Stimulated activated CD4-positive, alpha-beta T cell treated with anti-CD3 and anti-CD28 coated beads, TNF-alpha, amount 100 ng/mL, for 4 hours (primary cell): ENCODE measurements around the gene RIC8B.
"Not testable (repeated sequence)": the region's sequence is repeated elsewhere in the genome, so short reads cannot be mapped to it uniquely, and the experiment has no call there.

Experiments
- DNase-seq, 3 experiments: peaks; one replicate each; pipeline ENCODE4 v3.0.0-alpha.2; 2020; ENCODE audit warnings: low read depth in 3 of 3

The RIC8B gene, protein sequence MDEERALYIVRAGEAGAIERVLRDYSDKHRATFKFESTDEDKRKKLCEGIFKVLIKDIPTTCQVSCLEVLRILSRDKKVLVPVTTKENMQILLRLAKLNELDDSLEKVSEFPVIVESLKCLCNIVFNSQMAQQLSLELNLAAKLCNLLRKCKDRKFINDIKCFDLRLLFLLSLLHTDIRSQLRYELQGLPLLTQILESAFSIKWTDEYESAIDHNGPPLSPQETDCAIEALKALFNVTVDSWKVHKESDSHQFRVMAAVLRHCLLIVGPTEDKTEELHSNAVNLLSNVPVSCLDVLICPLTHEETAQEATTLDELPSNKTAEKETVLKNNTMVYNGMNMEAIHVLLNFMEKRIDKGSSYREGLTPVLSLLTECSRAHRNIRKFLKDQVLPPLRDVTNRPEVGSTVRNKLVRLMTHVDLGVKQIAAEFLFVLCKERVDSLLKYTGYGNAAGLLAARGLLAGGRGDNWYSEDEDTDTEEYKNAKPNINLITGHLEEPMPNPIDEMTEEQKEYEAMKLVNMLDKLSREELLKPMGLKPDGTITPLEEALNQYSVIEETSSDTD

DNA sequence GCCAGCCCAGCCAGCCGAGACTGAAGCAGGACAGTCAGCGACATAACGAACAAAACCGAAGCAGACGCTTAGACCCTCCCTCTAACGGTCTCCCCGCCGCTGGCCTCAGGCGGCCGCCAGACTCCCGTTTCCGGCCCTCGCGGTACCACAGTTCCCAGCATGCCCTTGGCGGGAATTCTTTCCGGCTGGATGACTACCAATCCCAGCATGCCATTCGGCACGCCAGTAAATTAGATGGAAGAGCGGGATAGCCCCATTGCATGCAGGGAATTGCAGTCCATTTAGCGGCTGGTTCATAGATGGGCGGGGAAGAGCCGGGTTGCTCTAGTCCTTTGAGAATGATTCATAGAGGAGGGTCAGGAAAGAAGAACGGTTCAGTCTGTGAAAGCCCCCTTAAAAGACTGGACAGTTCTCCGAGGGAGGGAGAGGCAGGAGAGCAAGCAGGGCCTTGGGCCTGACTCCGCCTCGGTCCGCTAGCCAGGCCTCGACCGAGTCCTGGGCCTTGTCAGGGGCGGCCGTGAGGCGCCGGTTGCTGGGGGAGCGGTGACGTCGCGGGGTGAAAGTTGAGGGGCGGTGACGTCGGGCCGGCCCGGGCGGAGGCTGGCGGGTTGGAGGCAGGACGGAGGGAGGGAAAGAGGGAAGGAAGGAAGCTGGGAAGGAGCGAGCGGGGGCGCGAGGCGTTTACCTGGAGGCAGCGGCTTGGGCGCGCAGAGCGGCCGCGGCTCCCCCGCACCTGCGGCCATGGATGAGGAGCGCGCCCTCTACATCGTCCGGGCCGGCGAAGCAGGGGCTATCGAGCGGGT is at the start of gene RIC8B:
Gene RIC8B, plus strand, starts transcription at position 678 of the 803 bp plus-strand sequence. Its CDS starts 64 bp downstream, at position 742.
- DNase-seq, result peak; percentile 65 to 72 (median 66)

DNA sequence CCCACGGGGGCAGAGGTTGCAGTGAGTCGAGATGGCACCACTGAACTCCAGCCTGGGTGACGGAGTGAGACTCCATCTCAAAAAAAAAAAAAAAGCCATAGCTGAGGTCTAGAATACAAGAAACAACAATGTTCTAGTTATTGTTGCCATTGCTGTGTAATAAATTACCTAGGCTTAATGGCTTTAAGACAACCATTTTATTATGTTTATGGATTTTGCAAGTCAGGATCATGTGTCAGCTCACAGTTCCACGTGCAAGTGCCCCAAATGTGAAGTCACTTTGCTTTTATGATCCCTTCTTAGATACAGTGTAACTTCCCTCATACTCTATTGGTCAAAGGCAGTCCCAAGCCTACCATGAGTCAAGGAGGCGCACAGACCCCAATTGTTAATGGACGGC is 49.5 kb upstream of the RIC8B start:
- DNase-seq, result no peak

DNA sequence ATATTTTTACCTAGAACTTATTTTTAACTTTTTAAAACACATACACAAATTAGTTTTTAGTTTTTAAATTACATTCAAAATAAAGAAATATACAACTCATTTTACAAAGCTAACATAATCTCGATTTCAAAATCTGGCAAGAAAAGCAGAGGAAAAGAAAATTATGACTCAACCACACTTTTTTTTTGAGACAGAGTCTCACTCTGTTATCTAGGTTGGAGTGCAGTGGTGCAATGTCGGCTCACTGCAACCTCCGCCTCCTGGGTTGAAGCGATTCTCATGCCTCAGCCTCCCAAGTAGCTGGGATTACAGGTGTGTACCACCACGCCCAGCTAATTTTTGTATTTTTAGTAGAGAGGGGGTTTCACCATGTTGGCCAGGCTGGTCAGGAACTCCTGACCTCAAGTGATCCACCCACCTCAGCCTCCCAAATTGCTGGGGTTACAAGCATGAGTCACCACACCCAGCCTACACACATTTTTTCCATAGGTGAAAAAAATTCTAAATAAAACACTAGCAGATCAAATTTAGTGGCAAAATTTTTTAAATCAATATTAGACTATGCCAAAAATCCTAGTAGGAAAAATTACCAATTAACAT is 47.8 kb upstream of the RIC8B start:
- not testable (repeated sequence) for DNase-seq

DNA sequence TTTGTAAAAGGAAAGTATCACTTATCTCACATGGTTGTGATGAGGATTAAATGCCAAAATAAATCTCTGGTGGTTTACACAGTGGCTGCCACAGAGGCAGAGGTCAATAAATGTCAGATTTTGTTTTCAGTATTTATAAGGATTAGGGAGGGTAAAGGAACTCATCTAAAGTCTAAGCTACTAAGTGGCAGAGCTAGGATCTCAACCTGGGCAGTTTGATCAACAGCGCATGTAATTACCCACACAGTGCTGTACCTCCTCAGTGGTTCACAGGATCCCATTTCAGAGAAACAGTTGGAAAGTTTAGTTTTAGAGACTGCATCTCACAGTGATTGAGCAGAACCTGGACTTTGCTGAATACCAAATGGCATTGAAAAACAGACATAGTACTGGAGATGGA is 44.9 kb upstream of the RIC8B start:
- DNase-seq, result no peak

DNA sequence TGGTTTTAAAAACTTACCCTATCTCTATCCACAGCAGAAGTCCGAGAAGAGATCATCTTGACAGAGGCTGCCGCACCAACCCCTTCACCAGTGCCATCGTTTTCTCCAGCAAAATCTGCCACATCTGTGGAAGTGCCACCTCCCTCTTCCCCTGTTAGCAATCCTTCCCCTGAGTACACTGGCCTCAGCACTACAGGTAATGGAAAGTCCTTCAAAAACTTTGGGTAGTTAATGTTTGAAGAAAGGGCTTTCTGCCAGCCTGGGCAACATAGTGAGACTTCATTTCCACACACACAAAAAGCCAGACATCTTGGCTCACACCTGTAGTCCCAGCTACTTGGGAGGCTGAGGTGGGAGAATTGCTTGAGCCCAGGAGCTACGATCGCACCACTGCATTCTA is 41.6 kb upstream of the RIC8B start:
- DNase-seq, result no peak

DNA sequence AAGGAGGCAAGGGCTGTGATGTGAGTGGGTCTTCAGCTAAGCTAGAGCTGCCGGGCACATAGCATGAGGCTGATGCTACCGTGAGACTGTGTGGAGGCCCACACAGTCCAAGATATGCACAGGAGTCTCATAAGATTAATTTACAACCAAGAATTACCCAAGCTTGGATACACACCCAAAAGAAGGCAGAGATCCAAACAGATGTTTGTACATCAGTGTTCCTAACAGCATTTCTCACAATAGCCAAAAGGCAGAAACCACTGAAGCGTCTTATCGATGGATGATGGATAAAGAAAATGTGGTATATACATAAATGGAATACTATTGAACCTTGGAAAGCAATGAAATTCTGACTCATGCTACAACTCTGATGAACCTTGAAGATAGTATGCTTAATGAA is 40.8 kb upstream of the RIC8B start:
- no peak for DNase-seq

DNA sequence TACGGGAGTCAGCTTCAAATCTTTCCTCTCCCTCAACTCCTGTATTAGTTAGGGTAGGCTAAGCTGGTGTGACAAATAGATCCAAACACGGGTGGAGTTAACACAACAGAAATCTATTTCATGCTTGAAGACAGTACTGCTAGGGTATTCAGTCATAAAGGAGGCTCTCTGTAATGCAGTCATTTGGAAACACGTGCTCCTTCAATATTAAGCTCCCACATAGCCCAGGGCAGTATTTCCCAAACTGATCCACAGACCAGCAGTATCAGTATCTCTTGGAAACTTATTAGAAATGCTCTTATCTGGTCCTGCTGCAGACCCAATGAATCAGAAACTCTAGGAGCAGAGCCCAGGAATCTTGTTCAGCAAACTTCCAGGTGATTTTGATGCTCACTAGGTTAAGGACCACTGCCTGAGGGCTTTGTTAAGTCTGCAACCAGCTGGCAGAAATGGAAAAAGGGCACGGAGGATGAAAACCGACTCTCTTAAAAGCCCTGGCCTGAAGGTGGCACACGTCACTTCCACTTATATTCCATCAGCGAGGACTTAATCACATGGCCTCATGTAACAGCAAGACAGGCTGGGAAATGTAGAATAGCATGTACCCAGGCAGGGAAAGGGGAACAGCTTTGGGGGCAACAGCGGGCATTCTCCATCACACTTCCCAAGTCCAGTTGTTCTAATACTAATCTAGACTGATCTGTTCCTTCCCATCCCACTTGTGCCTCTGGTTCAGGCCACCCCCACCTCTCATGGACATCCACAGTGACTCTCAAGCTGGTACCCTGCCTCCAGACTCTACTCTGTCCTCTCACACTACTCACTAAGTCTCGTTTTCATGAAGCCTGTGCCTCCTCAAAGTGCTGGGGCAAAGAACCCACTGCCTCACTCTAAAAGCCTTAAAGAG is 38.2 kb upstream of the RIC8B start:
- no peak for DNase-seq

DNA sequence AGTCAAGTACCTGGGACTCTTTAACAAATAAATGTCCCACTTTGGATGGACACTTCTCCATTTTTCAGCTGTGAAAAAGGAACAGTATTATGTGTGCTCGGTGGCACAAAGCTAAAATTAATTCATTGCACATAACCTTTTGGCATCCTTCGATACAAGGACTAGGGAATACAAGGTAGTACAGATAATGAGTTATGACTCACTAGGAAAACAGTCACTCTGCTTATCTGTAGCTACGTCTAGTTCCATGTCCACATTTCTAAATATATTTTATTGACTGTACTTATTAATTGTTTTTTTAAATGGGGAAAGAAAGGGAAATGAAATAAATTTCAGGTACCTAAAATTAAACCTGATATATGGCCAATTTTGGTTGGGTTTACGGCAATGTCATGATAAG is 35.2 kb upstream of the RIC8B start:
- DNase-seq, result no peak

DNA sequence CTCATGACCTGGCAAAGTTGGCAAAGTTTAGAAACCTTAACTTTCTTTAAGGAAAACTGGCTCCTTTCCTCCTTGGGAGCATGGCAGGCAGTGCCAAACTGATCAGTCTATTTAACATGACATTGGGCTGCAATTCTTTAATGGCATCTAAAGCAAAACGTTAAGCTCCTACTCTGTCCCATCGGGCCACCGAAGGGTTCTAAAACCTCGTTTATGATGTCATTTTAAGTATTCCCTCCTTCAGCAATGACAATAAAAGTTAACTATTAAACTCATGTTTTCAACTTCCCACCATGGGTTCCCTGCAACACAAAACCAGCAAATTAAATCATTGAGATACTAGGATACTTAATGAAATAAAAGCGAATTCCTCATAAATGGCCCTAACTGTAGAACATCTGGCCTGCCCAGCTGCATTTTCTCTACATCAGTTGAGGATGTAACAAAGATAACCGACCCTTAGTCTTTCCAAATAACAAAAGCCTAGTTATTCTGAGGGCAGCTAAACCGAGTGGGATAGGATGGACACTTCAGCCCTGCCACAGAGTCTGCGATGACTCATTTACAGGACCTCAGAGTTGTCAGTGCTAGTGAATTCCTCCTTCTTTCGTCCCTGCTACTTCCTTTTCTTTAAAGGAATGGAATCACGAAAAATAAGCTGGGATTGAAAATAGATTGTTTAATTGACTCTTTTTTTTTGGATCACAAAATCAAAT is 34.5 kb upstream of the RIC8B start:
- no peak for DNase-seq

DNA sequence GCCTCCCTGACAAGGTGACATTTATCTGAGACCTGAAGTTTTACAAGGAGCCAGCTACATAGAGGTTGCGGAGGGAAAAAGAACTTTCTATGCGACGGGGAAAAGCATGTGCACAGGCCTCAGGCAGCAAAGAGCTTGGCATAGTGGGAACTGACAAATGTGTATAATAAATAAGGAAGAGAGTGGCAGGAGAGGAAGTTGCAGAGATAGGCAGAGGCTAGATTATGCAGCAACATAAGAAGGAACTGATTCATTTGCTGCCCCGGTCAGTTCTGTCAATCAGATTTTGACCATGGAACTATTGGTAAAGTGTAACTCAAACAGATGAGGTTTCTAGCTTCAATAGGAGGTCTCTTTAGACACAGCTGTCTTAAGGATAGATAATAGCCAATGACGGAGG is 33.7 kb upstream of the RIC8B start:
- no peak for DNase-seq

DNA sequence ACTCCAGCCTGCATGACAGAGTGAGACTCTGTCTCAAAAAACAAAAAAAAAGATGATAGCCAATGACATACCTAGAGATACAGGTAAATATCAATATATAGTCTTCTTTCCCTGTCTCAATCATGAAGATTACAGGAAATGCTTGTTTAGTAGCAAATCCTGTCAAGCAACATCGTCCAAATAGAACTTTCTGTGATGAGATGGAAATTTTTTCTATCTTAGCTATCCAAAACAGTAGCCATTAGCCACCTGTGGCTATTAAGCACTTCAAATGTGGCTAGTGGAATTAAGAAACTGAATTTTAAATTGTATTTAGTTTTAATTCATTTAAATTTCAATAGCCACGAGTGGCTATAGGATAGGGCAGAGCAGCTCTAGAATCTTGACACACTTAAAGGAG is 33.2 kb upstream of the RIC8B start:
- no peak for DNase-seq

DNA sequence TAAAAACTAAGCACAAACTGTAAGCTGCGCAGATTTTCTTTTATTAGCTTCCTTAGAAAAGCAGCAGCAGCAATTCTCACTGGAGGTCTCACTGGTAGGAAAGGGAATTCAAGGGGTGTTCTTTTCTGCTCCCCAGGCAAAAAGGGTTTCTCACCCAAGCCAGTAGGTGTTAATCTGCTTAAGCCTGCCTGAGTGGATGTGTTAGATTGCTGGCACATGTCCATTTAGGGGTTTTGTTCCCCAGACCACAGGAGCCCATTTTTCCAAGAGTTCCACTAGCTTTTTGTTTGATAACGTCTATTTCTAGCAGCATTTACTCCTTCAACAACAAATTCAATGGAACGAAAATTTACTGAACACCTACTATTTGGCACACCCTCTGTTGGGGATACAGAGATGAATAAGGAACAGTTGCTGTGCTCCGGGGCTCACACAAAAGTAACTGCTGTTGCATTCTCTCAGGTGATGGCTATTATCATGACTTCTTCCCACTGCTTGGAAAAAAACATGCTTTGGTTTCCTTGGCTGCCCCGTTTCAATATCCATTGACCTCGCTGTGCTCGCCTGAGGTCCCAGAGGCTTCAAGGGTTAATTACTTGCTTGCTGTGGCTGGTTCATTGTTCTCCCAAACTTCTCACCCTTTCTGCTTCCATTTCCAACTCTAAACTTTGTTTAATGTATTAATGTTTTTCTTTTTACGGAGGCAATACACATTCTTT is 31.1 kb upstream of the RIC8B start:
- no peak for DNase-seq

DNA sequence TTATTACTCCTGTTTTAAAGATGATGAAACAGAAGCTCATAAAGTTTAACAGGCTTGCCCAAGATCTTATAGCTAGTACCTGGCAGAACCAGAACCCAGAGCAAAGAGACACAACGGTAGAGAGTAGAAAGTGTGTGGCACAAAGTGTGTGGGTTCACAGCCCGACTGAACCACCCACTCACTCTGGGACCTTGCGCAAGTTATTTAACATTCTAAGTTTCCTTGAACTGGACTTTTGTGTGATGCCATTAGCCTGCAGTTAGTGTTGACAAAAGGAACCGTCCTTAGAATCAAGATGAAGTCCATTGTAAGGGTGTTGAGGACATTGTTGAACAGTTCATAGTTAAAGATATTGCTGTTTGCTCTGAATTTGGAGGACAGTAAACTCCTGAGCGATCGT is 29.9 kb upstream of the RIC8B start:
- no peak for DNase-seq

DNA sequence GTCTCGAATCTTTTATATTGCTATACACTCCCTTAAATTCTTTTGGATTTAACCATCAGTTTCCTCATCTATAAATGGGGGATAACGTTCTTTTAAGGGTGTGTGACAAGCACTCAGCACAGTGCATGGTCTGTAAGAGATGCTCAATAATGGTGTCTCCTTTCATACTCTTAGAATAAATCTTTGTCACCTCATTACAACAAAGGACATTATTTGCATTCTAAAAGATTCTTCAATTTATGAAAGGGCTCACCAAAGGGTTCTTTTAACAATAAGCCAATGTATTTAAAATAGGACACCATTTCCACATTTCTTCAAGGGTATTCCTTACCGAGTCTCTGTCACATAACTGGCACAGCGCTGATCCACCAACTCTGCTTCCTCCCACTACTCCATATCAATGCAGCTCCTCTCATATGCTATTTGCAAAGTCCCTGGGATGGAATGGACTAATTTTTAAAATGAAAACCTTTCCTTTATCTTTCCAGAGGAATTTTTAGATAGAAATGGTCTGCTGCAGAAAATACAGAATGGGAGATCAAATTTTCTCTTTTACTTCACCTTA is 29.2 kb upstream of the RIC8B start:
- no peak for DNase-seq

DNA sequence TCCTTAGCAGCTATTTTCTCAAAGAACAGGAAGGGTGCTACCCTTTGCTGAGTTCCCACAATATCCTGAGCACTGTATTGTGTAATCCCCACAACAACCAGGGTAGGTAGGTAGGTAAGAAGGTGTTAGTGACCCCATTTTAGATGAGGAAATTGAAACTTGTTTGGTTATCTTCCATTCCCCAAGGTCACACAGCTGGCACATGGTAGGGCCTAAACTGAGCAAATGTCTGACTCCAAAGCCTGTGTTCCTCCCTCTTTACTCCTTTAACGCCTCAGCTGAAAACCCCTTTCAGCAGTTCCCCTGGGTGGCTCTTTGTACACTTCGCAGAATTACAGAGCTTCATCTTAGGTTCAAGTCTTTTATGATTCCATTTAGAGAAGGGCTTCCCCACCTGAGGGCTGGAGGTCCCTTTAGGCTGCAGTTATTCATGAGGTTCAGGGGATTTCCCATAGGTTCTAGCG is 26.5 kb upstream of the RIC8B start:
- no peak for DNase-seq

DNA sequence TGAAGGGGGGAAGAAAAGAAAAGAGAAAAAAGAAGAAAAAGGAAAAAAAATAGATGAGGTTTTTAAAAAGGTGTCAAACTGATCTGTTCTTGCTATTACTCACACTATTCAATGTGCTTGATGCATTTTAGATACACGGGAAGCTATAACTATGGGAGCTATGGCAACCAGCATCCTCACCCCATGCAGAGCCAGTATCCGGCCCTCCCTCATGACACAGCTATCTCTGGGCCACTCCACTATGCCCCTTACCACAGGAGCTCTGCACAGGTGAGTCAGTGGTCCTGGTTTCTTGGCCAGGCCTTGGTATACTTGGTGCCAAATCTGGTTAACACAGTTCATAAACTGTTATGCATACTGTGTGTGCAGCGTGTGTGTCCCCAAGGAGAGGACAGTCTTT is 24.0 kb upstream of the RIC8B start:
- no peak for DNase-seq

DNA sequence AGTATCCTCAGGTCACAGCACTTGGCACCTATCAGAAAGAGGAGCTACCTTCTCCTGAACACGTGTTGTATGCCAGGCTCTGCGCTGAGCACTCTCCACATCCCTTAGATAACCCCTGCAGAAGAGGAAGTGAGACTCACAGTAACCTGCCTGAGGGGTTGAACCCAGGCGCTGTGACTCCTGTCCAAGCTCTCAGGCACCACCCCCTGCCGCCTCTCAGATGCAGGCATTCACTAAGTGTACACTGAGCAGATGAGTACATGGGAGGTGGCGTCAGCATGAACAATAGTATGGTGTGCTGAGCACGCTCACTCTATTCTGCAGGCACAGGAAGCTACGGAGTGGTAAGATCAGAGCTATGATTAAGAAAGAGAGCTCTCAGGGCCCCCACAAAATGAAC is 21.0 kb upstream of the RIC8B start:
- DNase-seq, result peak in 1 of 3 experiments; percentile 43

DNA sequence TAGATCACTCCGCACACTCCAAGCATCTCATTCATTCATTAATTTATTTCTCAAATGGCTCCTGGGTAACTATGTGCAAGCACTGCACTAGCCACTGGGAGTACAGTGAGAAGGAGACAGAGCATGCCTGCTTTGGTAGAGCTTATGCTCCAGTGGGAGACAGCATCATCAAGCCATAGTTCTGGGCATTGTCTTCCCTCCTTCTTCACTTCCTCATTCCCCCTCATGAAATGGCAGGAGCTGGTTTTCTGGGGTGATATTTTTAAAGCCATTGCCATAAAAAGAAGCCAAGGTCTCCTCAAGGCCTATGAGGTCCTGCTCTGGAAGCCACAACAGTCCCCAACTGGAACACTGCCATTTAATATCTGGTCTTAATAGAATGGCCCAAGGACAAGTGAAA is 20.2 kb upstream of the RIC8B start:
- DNase-seq, result no peak

DNA sequence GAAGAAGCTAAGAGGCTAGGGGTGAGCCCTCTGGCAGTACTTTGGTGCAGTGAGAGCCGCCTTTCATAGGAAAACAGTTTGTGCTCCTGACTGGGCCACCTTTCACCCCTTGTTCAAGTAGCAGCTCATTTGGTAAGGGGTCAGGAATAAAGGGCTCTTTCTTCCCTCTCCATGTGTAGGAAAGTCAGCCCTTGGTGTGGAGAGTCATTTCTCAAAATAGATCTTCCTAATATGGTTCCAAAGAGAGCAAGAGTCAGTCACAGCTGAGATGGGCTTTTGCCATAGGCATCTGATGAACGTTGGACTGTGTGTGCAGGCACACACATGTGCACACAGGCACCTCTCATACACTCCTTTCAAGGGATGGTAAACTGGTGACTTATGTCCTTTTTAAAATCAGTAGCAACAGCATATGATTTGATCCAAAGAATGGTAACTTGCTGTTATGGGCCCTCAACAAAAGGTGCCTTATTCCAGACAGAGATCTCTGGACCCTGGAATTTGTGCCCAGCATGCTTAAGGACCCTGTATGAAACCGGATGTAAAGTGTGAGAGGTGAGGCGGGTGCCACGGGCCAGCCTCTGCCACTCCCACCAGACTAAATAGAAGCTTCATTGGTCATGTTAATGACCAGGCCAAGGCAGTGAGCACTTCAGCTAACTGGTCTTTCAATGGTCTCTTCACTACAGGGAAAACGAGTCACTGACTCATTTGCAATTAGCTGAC is 16.7 kb upstream of the RIC8B start:
- DNase-seq, result no peak
